GM19452 (cell line): ENCODE data around the gene TTC4.

Experiments
- ATAC-seq: cut with Tn5 transposase; IDR thresholded peaks from one replicate; pipeline ENCODE4 v1.9.1; 2021; ENCODE audit not compliant: unreplicated experiment

Gene TTC4

DNA sequence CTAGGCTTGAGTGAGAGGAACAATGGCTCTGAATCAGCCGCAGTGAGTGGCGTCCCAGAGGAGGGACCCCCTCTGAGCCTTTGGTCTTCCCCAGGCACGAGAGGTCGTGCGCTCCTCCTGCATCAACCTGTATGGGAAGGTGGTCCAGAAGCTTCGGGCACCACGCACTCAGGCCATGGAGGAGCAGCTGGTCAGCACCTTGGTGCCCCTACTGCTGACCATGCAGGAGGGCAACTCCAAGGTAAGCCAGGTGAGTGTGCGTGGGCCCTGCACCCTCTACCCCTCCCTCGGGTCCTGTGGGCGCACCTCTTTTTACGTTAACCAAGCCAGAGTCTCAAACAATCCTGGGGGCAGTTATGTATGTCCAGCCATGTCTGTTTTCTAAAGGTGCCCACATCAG is 13.7 kb upstream of the TTC4 start:
- ATAC-seq = no peak

DNA sequence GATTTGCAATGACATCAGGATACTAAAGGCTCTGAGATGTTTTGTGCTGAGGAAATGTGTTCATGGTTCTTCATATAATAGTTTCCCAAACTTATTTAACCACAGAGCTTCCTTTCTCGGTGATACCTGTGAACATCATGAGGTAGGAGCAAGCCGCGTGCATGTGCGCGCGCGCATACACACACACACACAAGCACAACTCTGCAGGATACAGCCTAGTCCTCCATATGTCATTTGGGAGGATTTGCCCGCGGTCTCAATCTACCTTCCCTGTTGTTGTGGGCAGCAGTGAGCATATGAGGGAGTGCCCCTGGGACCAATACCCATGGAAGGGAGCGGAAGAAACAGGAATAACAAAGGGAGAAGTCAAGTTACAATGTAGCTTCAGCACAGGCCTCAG is 12.2 kb upstream of the TTC4 start:
- no peak for ATAC-seq

DNA sequence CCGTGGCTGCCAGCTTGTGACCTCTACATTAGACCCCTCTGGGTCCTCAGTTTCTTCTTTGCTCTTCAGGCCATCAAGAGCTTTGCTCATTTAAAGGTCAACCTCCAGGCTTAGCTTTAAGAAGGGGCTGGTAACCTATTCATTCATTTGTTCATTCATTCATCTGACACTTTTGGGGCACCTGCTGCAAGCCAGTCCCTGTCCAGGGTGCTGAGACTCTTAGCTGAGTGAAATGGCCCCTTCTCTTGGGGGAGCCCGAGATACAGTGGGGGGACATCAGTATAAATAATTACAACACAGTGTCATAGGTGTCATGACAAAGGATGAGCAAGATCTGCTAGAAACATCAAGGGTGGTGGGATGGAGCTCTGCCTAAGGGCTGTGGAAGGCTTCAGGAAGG is 10.5 kb upstream of the TTC4 start:
- no peak for ATAC-seq

DNA sequence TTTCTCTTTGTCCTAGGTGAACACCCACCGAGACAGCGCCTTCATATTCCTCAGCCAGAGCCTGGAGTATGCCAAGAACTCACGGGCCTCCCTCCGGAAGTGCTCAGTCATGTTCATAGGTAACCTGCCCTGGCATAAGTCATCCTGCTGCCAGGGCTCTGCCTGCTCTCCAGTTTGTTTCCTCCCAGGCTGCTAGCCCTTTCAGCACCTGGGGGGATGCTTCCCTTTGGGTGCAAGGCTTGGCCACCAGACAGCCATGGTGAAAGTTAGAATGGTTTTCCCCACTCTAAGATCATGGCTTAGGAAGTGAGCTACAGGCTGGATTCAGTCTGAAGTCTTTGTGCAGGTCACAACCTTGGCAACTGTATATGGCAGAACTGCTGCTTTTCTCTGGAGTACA is 9.2 kb upstream of the TTC4 start:
- ATAC-seq = no peak

DNA sequence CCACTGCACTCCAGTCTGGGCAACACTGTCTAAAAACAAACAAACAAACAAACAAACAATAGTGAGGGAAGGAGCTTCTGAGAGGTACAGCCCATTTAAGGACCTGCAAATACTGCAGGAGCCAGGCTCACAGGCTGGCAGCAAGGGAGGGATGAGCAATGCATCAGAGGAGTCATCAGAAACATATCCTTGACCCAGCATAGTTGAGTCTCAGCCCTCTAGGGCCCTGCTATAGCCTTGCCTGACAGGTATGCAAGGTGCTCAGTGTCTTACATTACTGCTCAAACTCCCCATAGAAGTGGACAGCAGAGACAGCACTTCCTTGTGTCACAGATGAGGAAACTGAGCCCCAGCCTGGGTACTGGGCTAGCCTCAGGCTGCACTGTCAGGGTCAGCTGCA is 7.3 kb upstream of the TTC4 start:
- no peak for ATAC-seq

DNA sequence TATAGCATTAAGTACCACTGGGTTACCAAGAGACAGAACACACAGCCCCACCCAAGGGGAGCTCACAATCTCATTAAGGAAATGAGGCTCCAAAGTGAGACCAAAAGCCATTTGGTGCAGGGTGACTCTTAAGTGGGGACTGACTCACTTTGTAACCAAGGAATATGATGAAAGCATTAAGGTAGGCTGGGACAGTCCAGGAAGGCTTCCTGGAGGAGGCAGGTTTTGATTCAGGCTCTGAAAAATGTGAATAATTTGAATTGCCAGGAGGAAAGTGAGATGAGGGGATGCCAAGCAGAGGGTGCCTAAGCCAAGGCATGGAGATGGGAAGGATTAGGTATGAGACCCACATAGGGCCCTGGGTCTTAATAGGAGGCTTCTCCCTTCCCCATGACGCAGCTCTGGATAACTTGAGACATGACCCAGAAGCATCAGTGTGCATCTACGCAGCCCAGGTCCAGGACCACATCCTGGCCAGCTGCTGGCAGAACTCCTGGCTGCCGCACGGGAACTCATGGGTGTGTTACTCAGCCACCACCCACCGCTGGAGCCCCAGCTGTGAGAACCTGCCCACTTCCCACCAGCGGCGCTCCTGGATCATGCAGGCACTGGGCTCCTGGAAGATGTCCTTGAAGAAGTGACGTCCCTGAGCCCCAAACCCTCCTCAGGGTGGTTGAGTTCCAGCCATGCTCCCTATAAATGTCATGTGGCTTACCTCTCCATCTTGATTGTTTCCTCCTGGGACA is 5.9 kb upstream of the TTC4 start:
- ATAC-seq = no peak

DNA sequence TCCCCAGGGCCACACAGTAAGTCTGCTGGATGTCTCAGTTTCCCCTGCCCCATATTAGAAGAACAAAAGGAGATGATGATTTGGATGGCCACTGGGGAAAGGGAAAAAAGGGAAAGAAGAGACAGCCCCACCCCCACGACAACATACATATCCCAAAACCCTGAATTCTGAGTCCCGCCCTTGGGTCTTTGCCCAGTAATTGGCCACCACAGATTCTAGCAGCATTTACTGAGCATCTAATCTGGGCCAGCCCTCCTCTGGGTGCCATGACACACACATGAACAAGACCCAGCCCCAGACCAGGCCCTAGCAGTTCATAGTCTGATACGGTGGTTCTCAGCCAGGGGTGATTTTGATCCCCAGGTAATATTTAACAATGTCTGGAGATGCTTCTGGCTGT is 5.2 kb upstream of the TTC4 start:
- no peak for ATAC-seq

DNA sequence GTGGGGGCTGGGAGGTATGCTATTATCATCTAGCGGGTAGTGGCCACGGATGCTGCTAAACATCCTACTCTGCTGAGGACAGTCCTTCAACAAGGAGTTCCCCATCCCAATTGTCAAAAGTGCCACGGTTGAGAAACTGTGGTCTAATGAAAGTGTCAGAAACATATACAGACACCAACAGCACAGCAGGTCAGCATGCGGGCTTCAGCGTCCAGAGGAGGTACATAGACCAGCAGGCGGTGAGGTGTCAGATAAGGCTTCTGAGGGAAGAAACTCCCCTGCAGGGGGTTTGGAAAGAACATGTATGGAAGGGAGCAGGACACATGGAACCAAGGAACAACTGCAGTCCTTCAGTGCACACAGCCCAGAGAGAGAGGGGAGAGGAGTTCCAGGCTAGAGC is 4.8 kb upstream of the TTC4 start:
- ATAC-seq = no peak

DNA sequence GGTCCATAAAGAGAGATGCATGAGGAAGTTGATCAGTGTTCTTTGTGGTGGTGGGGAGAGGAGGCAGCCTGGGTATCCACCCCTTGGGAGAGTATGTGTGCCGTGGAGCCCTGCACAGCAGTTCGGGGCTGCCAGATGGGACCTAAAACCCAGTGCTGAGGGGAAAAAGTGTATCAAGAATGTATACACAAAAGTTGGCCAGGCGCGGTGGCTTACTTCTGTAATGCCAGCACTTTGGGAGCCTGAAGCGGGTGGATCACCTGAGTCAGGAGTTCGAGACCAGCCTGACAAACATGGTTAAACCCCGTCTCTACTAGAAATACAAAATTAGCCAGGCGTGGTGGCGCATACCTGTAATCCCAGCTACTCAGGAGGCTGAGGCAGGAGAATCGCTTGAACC is 4.1 kb upstream of the TTC4 start:
- ATAC-seq = no peak

DNA sequence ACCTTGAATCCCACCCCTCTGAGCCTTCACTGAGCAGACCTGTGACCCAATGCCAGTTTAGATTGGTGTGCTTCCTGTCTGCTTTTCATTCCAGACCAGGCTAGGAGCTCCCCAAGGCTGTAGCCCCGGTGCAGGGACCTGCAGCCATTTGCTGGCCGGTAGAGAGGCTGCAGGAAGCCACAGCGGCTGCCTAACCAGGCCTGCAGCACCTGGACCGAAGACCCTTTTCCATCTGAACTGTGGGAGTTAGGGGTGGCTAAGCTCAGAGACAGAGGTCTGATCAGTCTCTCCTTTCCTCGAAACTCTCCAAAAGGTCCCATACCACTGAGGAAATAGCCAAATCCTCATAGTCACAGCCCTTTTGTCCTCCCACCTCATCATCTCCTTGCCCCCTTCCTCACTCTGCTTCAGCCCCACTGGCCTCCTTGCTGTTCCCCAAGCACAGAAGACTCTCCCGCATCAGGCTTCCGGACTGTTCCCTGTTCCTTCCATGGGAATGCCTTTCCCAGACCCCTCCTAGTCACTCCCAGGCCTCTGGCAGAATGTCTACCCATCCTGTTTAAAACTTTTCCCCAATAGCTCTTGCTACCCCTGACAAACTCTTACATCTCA is 674 bp upstream of the TTC4 start:
- ATAC-seq = no peak

DNA sequence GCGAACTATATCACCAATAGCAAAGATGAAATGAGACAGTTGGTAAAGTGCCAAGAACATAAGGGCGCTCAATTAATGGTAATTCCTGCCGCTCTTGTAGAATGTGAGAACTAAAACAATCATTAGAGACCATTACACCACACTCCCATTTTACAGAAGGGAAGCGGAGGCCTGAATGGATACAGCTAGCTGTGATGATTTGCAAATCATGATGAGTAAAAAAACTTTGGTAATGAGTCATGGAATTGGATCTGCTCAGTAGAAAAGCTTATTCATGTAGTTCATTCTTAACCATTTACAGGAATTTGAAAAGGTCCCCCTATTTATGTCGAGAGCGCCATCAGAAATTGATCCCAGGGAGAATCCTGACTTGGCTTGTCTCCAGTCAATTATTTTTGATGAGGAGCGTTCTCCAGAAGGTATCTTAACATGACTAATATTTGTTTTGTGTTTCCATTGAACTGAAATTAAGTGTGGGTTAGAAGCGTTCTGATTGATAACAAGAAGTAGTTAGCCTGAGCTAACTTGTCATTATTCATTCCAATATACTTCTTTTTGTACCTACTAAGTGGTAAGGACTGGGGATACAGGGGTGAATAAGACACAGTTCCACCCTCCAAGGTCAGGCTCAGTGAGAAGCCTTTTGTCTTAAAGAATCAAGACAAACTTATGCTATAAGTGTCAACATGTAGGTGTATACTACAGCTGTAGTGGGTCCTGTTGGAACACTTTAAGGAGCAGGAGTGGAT is 812 bp downstream of the TTC4 start:
- ATAC-seq = no peak

DNA sequence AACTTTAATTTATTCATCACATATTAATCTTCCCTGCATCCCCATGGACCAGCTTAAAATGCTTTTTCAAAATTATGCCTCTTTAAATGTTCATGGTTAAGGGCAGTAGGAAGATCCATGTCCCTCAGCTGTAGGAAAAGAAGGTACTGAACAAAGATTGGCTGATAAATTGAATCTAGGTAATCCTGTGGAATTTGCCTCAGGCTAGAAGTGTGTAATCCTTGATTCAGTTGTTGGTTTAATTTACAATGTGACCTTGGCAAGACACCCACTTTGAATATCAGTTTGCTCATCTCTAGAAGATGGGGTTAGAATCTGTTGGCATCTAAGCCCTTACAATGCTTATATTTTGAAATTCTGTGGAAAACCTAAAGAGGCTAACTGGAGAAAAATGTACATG is 6.1 kb downstream of the TTC4 start:
- no peak for ATAC-seq

DNA sequence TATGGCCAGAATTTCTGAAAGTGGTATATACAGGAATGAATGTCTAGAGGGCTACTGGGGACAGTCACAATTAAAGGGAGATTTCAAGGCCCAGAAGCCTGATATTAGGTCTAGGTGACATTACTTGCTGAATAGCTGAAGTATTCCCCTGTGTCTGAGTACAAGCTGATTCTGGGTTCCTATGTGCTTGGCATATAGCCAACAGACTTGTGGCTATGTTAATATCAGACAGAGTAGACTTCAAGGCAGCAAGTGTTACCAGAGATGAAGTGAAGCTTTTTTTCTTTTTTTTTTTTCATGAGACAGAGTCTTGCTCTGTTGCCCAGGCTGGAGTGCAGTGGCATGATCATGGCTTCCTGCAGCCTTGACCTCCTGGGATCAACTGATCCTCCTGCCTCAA is 8.3 kb downstream of the TTC4 start:
- no peak for ATAC-seq

DNA sequence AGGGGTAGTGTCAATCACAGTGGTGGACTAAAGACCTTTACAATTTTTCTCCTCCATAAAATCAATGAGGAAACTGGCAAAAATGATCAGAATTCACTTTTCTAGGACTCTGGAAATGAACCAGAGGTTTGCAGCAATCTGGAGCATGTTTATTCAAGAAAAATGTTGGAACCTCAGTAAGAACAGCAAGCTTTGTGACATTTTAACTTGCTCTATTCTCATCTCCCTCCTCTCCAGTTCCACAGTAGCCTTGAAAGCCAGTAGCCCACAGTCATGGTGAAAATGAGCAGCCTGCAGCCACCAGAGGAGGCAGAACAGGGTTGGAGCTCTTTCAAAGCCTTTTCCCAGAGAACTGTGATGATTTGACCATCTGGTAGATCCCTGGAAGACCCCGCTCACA is 9.1 kb downstream of the TTC4 start:
- no peak for ATAC-seq

DNA sequence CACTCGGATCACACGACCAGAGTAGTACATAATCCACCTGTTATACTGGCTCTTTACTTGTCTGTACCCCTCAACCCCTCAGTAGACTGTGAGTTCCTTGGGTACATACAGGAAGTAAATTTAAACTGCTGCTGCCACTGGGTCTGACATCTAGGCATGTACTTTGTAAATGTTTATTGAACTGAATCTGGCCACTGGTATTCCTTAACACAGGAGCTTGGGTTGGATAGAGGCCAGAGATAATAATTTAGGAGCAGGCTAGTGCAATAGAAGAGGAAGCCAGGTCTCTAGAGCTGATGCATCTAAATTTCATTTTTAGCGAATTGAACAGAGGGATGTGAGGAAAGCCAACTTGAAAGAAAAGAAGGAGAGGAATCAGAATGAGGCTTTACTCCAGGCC is 12.4 kb downstream of the TTC4 start:
- ATAC-seq = no peak

DNA sequence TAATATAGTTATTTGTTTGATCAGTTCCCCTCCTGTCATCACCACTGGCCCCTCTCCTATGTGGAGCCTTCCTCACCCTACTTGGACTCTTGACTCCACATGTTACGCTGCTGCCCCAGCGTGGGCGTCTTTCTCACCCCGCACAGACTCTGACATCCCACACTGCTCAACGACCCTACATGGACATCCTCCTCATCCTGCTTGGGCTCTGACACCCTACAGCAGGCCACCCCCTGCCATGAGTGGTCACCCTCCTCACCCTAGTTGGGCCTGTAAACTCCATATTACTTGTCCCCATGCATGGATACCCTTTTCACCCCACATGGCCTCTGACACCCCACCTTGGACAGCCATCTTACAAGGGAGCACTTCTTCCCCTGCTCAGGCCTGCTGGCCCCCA is 21.0 kb downstream of the TTC4 start:
- no peak for ATAC-seq

DNA sequence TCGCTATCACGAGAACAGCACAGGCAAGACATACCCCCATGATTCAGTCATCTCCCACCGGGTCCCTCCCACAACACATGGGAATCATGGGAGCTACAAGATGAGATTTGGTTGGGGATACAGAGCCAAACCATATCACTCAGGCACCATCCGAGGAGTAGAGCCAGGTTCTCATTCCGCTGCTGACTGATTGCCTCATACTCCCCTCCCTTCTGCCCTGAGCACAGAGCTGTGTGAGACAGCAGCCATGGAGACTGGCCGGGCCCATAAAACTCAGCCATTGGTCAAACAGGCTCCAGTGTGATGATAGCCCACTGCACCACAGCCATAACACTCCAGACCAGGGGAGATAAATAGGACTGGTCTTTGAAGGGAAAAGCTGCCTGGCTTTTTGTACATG is 22.6 kb downstream of the TTC4 start:
- ATAC-seq = no peak

DNA sequence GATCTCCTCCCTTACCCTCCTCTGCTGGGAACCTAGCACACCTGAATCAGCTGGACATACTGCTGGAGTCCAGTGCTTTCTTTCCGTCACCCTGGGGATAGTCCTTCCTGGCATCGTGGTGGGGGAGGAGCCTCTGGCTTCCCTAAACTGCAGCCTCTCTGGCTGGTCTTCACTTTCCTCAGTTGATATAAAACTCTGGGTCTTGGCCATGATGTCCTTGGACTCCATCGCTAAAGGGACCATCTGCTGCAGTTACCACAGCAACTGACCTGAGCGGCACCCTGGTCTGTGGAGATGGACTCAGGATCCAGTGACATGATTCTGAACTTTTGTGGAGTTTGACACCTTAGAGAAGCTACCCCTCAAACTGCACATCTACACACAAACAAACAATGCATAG is 25.9 kb downstream of the TTC4 start:
- no peak for ATAC-seq

DNA sequence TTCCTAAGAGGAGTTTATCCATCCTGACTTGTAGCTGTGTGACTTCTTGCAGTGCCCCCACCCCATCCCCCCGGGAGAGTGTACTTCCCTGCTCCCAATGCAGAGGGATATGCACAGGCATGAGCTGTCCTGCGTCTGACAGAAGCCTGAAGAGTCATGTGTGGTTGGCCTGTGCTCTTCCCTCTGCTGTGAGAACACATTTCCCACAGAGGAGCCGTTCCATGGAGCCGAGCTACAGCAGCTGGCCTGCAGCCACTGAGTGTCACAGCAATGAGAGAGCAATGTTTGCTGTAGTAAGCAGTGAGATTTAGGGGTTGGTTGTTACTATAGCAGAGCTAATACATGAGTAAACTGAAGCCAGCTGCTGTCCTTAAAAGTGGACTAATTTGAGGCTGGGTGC is 26.6 kb downstream of the TTC4 start:
- no peak for ATAC-seq

DNA sequence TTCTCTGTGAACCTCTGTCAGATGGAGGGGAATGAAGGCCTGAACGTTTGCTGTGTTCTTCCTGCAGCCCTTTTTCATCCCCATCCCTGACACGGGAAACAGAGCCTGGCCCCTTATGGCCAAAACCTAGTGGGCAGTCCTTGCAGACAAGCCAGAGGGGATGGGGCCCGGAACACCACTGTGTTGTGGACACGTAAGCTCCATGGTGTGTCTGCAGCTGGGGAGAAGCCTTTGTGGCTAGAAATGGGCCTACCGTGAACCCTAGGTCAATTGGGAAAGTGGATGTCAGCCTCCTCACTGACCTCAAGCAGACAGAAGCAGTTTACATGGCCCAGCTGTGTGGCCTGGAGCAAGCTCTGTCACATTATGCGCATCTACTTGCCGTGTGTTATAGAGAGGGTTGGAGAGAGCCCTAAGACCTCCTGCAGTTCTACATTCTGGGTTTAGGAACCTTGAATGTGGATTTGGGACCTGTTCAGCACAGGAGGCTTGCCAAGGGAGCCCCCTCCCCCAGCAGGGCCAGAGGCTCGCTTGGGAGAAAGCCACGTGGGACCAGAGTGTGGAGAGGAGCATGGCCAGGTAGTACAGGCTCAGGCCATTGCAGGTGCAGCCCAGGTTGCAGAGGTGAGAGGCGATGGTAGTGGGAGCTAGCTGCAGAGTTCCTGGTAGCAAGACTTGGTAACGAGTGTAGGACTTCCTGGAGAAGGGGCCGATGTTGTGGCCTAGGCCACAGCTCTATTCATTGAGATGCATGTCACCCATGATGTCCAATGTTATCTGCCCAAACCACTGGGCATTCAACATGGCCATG is 28.0 kb downstream of the TTC4 start:
- ATAC-seq = no peak

DNA sequence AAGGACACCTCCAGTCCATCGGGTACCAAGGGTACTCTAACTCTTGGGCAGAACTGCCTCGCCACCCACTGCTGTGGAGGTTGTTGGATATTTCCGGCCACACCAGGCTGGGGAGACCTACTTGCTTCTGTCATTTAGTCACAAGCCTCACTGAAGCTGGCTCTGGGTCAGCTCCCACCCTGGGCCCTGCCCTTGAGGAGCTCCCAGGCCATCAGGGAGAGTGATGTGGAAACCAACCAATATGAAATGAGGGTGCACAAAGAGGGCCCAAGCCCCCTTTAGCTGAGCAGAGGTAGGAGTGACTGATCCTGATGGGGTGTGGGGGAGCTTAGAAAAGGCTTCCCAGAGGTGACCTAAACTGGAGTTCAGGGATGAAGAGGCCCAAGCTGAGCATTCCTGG is 29.0 kb downstream of the TTC4 start:
- ATAC-seq = no peak

DNA sequence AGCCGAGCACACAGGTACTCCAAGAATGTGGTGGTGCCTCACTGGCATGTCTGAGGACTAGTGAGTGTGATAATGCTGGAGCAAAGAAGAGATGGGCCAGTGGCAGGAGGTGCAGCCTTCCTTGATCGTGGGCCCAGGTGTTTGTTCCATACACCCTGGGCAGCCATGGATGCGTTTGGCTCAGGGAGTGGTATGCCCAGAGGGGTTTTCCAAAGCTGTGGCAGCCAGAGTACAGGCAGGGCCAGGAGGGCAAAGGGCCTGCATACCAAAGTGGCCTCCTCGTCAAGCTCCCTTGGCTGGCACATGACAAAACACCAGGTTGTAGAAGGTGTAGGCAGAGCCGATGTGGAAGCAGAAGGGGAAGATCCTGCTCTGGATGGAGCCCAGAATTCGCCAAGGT is 29.6 kb downstream of the TTC4 start:
- ATAC-seq = no peak
